Renal pelvis (tissue), 12 donors: Measurements from ENCODE around the gene TBC1D30. TPM values are rescaled to one million over a fixed set of nuclear protein-coding genes. Genes with fewer than 3 reads are reported as not detected.
"Not testable (repeated sequence)": the region's sequence is repeated elsewhere in the genome, so short reads cannot be mapped to it uniquely, and the experiment has no call there.

Experiments
- DNase-seq: peaks from one replicate; pipeline ENCODE4 v3.0.0-alpha.2; 2013
- long read RNA-seq, 16 experiments: transcript quantifications; one replicate each; lab custom pipeline, GENCODE V29; 2026
- polyA plus RNA-seq, 3 donors: library from polyadenylated mRNA; unstranded; fragments of 120-200 nt; gene quantifications; one replicate each; pipeline ENCODE4 v1.2.1, GENCODE V29; 2013; ENCODE audit not compliant: insufficient read length in 3 of 3

The TBC1D30 gene
- 1 to 10 TPM; 5.7 to 7.4 (median 5.7) TPM for polyA plus RNA-seq
- long read RNA-seq, donor 1 = 0 reads
- long read RNA-seq, donor 2 = 0 reads
- long read RNA-seq, donor 3 = 0 reads
- long read RNA-seq, donor 4 = 0 reads
- long read RNA-seq, donor 5 = 0 reads
- long read RNA-seq, donor 6 = 0 reads
- long read RNA-seq, donor 7 = 0 reads
- long read RNA-seq, donor 8 = 0 reads
- long read RNA-seq, donor 9 = 0 reads
- long read RNA-seq, donor 10 = 0 reads
- long read RNA-seq, donor 11 = 0 reads
- long read RNA-seq, donor 12 = 0 reads
- long read RNA-seq, donor 13 = 0 reads
- long read RNA-seq, donor 14 = 0 reads
- long read RNA-seq, donor 15 = 0 reads
- long read RNA-seq, donor 16 = 0 reads

GRCh38 chr12:64824500-64825142 is at the start of gene TBC1D30:
TBC1D30 (plus strand) TSS chr12:64824647; CDS start chr12:64824880, 233 bp downstream.
- peak; percentile 23 for DNase-seq

GRCh38 chr12:64775147-64775736 is 49.2 kb upstream of the TBC1D30 start:
- not testable (repeated sequence) for DNase-seq

- DNase-seq = no peak
Measured at GRCh38 chr12:64779354-64779974, 45.0 kb upstream of the TBC1D30 start.

- DNase-seq = no peak
Measured at GRCh38 chr12:64780132-64780530, 44.3 kb upstream of the TBC1D30 start.

GRCh38 chr12:64780531-64781279 is 43.7 kb upstream of the TBC1D30 start:
- DNase-seq = no peak

- no peak for DNase-seq
Measured at GRCh38 chr12:64781280-64782190, 42.9 kb upstream of the TBC1D30 start.

GRCh38 chr12:64782191-64782876 is 42.1 kb upstream of the TBC1D30 start:
- DNase-seq = no peak

- DNase-seq = no peak
Measured at GRCh38 chr12:64785838-64786237, 38.6 kb upstream of the TBC1D30 start.

GRCh38 chr12:64790166-64790565 is 34.3 kb upstream of the TBC1D30 start:
- DNase-seq = no peak

GRCh38 chr12:64791036-64791435 is 33.4 kb upstream of the TBC1D30 start:
- no peak for DNase-seq

GRCh38 chr12:64792128-64792527 is 32.3 kb upstream of the TBC1D30 start:
- no peak for DNase-seq

GRCh38 chr12:64793610-64794009 is 30.8 kb upstream of the TBC1D30 start:
- no peak for DNase-seq

GRCh38 chr12:64794305-64794704 is 30.1 kb upstream of the TBC1D30 start:
- no peak for DNase-seq

GRCh38 chr12:64796205-64796845 is 28.1 kb upstream of the TBC1D30 start:
- DNase-seq = peak; percentile 82

- no peak for DNase-seq
Measured at GRCh38 chr12:64797156-64797555, 27.3 kb upstream of the TBC1D30 start.

- DNase-seq = no peak
Measured at GRCh38 chr12:64798165-64798564, 26.3 kb upstream of the TBC1D30 start.

- DNase-seq = no peak
Measured at GRCh38 chr12:64800640-64801039, 23.8 kb upstream of the TBC1D30 start.

GRCh38 chr12:64801381-64801780 is 23.1 kb upstream of the TBC1D30 start:
- DNase-seq = no peak

- DNase-seq = not testable (repeated sequence)
Measured at GRCh38 chr12:64802180-64802775, 22.2 kb upstream of the TBC1D30 start.
